ENCODE results near the gene QDPR.
"Not testable (repeated sequence)": the region's sequence is repeated elsewhere in the genome, so short reads cannot be mapped to it uniquely, and the experiment has no call there.

The QDPR gene

GRCh38 chr4:17511950-17512795, at the start of gene QDPR:
TSS of gene QDPR (minus strand) at chr4:17512090. CDS start at chr4:17512054, 36 bp downstream.
- DNase-seq (ENCODE audit: low read depth), result peak; percentile 31

- DNase-seq (ENCODE audit: low read depth), result no peak
These were observed 49.5 kb upstream of the QDPR start for GRCh38 chr4:17561195-17561909.

- DNase-seq (ENCODE audit: low read depth), result no peak
These were observed 48.3 kb upstream of the QDPR start for GRCh38 chr4:17560065-17560673.

- no peak for DNase-seq (ENCODE audit: low read depth)
These were observed 47.8 kb upstream of the QDPR start for GRCh38 chr4:17559709-17560048.

- DNase-seq (ENCODE audit: low read depth), result no peak
These were observed 47.2 kb upstream of the QDPR start for GRCh38 chr4:17558941-17559708.

GRCh38 chr4:17557880-17558279, 46.0 kb upstream of the QDPR start:
- no peak for DNase-seq (ENCODE audit: low read depth)

- DNase-seq (ENCODE audit: low read depth), result no peak
These were observed 44.6 kb upstream of the QDPR start for GRCh38 chr4:17556498-17556897.

- DNase-seq (ENCODE audit: low read depth), result no peak
These were observed 42.7 kb upstream of the QDPR start for GRCh38 chr4:17554568-17554967.

GRCh38 chr4:17552427-17552826, 40.5 kb upstream of the QDPR start:
- no peak for DNase-seq (ENCODE audit: low read depth)

GRCh38 chr4:17550549-17550948, 38.7 kb upstream of the QDPR start:
- no peak for DNase-seq (ENCODE audit: low read depth)

- no peak for DNase-seq (ENCODE audit: low read depth)
These were observed 34.8 kb upstream of the QDPR start for GRCh38 chr4:17546678-17547077.

- no peak for DNase-seq (ENCODE audit: low read depth)
These were observed 34.3 kb upstream of the QDPR start for GRCh38 chr4:17546222-17546621.

- no peak for DNase-seq (ENCODE audit: low read depth)
These were observed 33.7 kb upstream of the QDPR start for GRCh38 chr4:17545374-17546140.

GRCh38 chr4:17544831-17545234, 32.9 kb upstream of the QDPR start:
- DNase-seq (ENCODE audit: low read depth), result no peak

GRCh38 chr4:17544205-17544604, 32.3 kb upstream of the QDPR start:
- DNase-seq (ENCODE audit: low read depth), result no peak

- DNase-seq (ENCODE audit: low read depth), result not testable (repeated sequence)
These were observed 25.2 kb upstream of the QDPR start for GRCh38 chr4:17537060-17537459.

- no peak for DNase-seq (ENCODE audit: low read depth)
These were observed 24.0 kb upstream of the QDPR start for GRCh38 chr4:17535906-17536305.

GRCh38 chr4:17535242-17535641, 23.4 kb upstream of the QDPR start:
- DNase-seq (ENCODE audit: low read depth), result no peak

- DNase-seq (ENCODE audit: low read depth), result no peak
These were observed 22.8 kb upstream of the QDPR start for GRCh38 chr4:17534705-17535104.

GRCh38 chr4:17531538-17532285, 19.8 kb upstream of the QDPR start:
- DNase-seq (ENCODE audit: low read depth), result no peak

Measured in stimulated activated CD8-positive, alpha-beta memory T cell treated with anti-CD3 and anti-CD28 coated beads, Interleukin-15, amount 100 ng/mL, for 1 hour (primary cell).